Motor neuron (in vitro differentiated cells): ENCODE data around the gene SH3RF3. TPM values are rescaled to one million over a fixed set of nuclear protein-coding genes. Genes with fewer than 3 reads are reported as not detected.
A peak's percentile ranks its signal among the peaks of the same experiment; 100 is the strongest.

ENCODE experiments used
- ATAC-seq, 8 experiments: fragments of 200-7000 bp; cut with Tn5 transposase; replicated peaks in 6 of 8; 2 replicates each; pipeline ENCODE4 v1.8.0; 2021; ENCODE audit warnings: mild to moderate bottlenecking in 8 of 8, moderate library complexity in 8 of 8
- H3K27ac ChIP-seq, 2 donors: fragments of 250-450 bp; sonication (Bioruptor Pico); 2 replicates each; pipeline ENCODE4 v1.9.0; 2021; ENCODE audit warnings: antibody characterized with exemption in 2 of 2, mild to moderate bottlenecking in 2 of 2, moderate library complexity in 1 of 2
- H3K4me1 ChIP-seq, 2 donors: fragments of 250-450 bp; sonication (Bioruptor Pico); replicated peaks in 1 of 2; 2 replicates each; pipeline ENCODE4 v1.6.1; 2021; ENCODE audit warnings: antibody characterized with exemption in 2 of 2, mild to moderate bottlenecking in 2 of 2, moderate library complexity in 1 of 2
- H3K4me3 ChIP-seq, 5 donors: fragments of 250-450 bp; sonication (Bioruptor Pico); 2 replicates each; pipeline ENCODE4 v1.9.0; 2021; ENCODE audit warnings: antibody characterized with exemption in 5 of 5, mild to moderate bottlenecking in 5 of 5, moderate library complexity in 4 of 5
- WGBS, 10 experiments: fragments of 450-650 bp; shearing (Covaris generic); methylation state at CpG; one replicate each; pipeline ENCODE4 v1.0.0; 2022; 5-methylcytosine and 5-hydroxymethylcytosine counted together
- in situ Hi-C, 9 experiments: fragments of 400-800 bp; cut with MboI; loops; one replicate each; pipeline ENCODE4 v1.15.0; 2021; ENCODE audit warnings: low sequenced_read_pairs in 9 of 9, low pct_unique_long_range_greater_than_20kb in 2 of 9; ENCODE audit not compliant: unreplicated experiment in 9 of 9
- total RNA-seq, 8 experiments: library from RNA; unstranded; fragments of 300-600 nt; gene quantifications; 2 replicates each; pipeline versions ENCODE4 v1.2.3 to v1.2.4, GENCODE V29; 2022

The SH3RF3 gene
- total RNA-seq, 8 experiments from 2014 or later = 0.13 to 6.5 (median 3.2) TPM

DNA sequence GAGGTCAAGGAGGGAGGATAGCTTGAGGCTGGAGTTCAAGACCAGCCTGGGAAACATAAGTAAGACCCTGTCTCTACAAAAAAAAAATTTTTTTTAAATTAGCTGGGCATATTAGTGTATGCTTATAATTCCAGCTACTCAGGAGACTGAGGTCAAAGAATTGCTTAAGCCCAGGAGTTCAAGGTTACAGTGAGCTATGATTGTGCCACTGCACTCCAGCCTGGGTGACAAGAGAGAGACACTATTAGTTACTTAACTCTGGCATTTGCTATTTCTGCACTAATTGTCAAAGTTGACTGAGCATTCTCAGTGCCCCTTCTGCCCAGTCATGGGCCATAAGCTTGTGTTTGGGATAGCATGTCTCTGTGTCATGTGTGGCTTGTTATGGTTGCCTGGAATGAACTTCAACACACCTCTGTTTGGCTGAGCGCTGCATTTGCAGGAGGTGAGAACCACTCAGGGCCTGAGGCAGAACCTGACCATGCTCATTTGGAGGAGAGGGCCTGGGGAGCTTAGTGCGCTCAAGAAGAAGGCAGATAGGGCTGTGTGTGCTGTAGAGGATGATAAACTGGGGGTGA is 77.7 kb downstream of the SH3RF3 start:
- 90 to 100% (median 100%) methylated on average over 1 to 2 of the region's 2 CpGs; no CpG with 5 or more reads in 7 of the 10 experiments for WGBS, 10 experiments
- in situ Hi-C loops = no loop called here
- H3K27ac ChIP-seq = no peak overlapping the region
- H3K4me3 ChIP-seq = no peak overlapping the region
- H3K4me1 ChIP-seq = peaks cover 31 to 38% of the 10 kb centered on the region in 2 donors
- peak in 5 of 8 experiments; percentile 16 to 47 (median 31) for ATAC-seq

DNA sequence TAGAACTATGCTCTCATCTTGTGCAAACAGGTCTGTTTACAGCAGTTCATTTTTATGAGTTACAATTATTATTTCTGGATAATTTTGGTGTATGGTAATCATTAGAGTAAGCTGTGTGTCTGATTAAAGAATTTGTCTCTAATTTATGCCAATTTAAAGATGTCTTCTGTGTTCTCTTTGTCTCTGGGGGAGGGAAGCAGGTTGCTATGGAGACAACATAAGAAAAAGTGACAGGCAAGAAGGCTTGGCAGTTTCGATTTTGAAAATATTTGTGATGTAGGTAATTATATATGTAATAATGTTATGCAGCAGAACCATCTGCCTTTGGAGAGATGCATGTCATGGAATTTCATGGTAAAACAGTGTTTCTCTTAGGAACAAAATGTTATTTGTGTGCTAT is 78.2 kb downstream of the SH3RF3 start:
- ATAC-seq = peak in 4 of 8 experiments; percentile 11 to 42 (median 21)
- 0 to 86% (median 41%) methylated on average over 1 of the region's 1 CpG; no CpG with 5 or more reads in 2 of the 10 experiments for WGBS, 10 experiments
- Histone ChIP-seq H3K4me1 (peaks cover 28 to 35% of the 10 kb centered on the region in 2 donors), H3K27ac (no peak overlapping the region), H3K4me3 (no peak overlapping the region)
- in situ Hi-C loops = no loop called here

DNA sequence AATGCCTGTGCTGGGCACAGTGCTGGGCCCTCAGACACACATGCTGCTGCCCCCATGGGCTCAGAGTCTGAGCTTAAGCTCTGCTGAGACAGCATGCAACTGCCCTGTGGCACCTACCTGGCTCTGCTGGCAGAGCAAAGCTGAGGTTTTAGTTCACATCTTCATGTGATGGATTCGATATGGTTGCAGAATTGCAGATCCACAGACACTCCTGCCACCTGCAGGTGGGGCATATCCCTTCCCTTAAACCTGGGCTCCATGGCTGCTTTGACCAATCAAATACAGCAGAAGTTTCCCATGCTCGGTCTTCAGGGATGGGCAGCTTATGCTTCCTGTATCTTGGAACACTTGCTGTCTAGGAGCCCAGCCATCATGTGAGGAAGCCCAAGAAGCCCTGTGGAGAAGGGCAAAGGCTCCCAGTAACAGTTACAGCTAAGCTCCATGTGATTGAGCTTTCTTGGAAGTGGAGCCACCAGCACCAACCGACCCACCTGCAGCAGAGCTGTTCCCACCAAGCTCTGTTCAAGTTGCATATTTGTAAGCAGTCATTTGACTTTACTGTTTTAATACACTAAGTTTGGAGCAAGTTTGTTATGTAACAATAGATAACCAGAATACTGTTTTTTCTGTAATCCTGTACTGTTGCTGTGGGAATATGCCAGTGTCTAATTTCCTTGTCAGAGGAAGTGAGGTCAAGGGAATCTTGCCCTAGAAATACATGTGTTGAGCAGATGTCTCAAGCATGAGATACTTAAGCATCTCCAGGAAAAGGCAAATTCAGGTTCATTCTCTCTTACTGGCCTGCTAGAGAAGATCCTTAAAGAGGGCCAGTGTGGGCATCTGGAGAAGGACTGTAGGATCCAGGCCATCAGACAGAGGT is 79.3 kb downstream of the SH3RF3 start:
- WGBS, 10 experiments = 62 to 100% (median 95%) methylated on average over 2 of the region's 3 CpGs; no CpG with 5 or more reads in 6 of the 10 experiments
- in situ Hi-C loops = no loop called here
- peak in 2 of 8 experiments; percentile 6 to 76 for ATAC-seq
- H3K4me3 ChIP-seq = no peak overlapping the region
- H3K4me1 ChIP-seq = peaks cover 23 to 24% of the 10 kb centered on the region in 2 donors
- no peak overlapping the region for H3K27ac ChIP-seq

DNA sequence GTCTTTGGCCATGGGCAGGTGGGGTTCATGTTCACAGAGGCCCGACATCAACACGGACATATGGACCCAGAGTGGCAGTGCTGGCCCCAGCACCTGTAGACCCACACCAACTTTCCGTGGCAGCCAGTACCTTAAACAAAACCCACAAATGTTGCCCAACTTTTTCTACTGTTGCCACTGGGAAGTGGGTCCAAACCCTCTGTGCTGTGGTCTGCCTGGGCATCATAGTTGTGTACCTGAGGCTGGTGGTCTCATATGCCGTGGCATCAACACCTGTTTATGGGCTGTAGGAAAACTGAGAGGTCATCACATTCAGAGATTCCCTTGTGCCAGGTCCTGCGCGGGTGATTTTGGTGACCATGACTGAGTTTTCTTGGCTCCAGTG is 79.9 kb downstream of the SH3RF3 start:
- Histone ChIP-seq H3K4me1 (peaks cover 23 to 24% of the 10 kb centered on the region in 2 donors), H3K4me3 (no peak overlapping the region), H3K27ac (no peak overlapping the region)
- ATAC-seq = no peak
- in situ Hi-C loops = no loop called here
- WGBS, 10 experiments = 60 to 100% (median 93%) methylated on average over 2 to 5 of the region's 6 CpGs; no CpG with 5 or more reads in 4 of the 10 experiments

DNA sequence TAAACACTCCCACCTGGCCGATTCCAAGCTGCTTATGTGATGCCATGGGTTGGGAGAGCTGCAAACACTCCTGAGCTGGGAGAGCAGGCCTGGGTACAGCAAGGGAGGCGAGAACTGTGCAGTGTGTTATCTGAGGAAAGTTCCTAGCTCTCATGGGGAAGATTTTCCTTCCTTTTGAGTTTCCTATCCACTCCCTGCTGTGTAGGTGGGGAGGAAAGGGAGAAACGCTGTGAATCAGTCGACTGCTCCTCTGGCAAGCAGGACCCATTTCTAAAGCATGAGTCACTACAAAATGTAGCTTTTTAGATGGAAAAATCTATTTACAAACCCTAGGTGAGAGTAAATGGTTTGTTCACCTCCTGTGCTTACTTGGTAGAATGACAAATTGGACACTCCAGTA is 80.4 kb downstream of the SH3RF3 start:
- 6 to 83% (median 40%) methylated on average over 2 to 3 of the region's 4 CpGs; no CpG with 5 or more reads in 1 of the 10 experiments for WGBS, 10 experiments
- in situ Hi-C loops = no loop called here
- H3K4me1 ChIP-seq = peaks cover 24 to 26% of the 10 kb centered on the region in 2 donors
- ATAC-seq = peak in 2 of 8 experiments; percentile 6 to 34
- no peak overlapping the region for H3K4me3 ChIP-seq
- H3K27ac ChIP-seq = no peak overlapping the region

DNA sequence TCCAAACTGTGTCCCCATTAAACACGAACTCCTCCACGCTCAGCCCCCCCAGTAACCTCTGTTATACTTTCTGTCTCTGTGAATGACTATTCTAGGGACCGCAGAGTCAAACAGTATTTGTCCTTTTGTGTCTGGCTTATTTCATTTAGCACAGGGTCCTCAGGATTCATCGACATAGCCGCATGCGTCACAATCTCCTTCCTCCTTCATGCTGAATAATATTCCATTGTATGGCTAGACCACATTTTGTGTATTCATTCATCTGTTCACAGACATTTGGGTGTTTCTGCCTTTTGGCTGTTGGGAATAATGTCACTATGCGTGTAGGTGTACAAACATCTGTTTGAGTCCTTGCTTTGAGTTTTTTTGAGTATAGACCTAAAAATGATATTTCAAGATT is 80.9 kb downstream of the SH3RF3 start:
- in situ Hi-C loops = no loop called here
- Histone ChIP-seq H3K4me1 (peaks cover 24 to 26% of the 10 kb centered on the region in 2 donors), H3K4me3 (no peak overlapping the region), H3K27ac (no peak overlapping the region)
- WGBS, 10 experiments = 34 to 100% (median 83%) methylated on average over 1 to 7 of the region's 7 CpGs; no CpG with 5 or more reads in 1 of the 10 experiments
- no peak for ATAC-seq

DNA sequence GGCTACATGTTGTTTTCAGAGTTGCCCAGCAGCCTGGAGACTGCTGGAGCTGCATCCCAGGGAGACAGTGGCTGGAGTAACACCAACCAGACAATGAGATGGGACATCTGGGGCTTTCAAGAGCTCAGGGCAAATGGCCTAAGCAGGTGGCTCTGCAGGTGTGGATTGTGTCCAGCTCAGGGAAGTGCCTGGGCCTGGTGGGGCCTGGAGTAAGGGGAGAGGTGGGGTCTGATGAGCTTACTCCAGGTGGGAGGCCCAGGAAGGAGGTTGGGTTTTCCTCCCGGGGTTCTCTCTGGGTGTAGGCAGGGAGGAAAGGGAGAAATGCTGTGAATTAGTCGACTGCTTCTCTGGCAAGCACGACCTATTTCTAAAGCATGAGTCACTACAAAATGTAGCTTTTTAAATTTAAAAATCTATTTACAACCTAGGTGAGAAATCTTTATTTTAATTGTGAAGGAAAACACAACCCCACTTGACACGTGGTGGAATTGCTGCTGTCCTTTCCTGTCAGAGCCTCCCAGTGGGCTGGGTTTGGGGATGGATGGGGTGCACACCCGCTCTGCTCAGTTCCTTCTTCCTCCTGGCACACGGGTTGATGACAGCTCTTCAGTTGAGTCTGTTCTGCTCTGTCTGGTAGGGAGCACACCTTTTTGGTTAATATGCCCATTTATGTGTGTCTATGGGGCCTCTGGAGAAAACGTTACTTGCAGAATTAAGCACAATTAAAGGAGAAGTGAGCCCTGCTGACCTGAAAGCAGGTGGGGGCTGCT is 81.6 kb downstream of the SH3RF3 start:
- peak in 6 of 8 experiments; percentile 2 to 53 (median 32) for ATAC-seq
- in situ Hi-C loops = no loop called here

DNA sequence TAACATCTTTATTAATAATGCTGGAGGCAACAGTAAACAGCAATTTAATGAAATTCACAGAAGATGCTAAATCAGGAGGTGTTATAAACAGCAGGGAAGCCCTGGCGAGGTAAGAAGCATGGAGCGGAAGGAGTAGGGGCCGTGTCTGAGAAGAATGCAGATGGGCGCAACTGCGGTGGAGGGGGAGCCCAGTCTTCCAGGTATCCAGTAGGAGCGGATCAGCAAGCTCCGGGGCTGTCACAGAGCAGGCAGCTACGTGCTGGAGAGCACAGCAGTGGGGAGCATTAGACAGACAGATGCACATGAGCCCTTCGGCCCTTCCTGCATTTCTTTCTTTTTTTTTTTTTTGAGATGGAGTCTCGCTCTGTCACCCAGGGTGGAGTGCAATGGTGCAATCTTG is 82.3 kb downstream of the SH3RF3 start:
- peak in 5 of 8 experiments; percentile 23 to 53 (median 46) for ATAC-seq
- Histone ChIP-seq H3K4me1 (peaks cover 24 to 28% of the 10 kb centered on the region in 2 donors), H3K27ac (no peak overlapping the region), H3K4me3 (no peak overlapping the region)
- in situ Hi-C loops = no loop called here
- 69 to 92% (median 78%) methylated on average over 3 to 9 of the region's 10 CpGs; no CpG with 5 or more reads in 4 of the 10 experiments for WGBS, 10 experiments

More for the DNA sequence above, 81.6 kb downstream of the SH3RF3 start:
- WGBS, 10 experiments = 0 to 71% (median 61%) methylated on average over 1 to 5 of the region's 7 CpGs; no CpG with 5 or more reads in 3 of the 10 experiments
- no peak overlapping the region for H3K27ac ChIP-seq
- no peak overlapping the region for H3K4me3 ChIP-seq
- peaks cover 24 to 28% of the 10 kb centered on the region in 2 donors for H3K4me1 ChIP-seq

DNA sequence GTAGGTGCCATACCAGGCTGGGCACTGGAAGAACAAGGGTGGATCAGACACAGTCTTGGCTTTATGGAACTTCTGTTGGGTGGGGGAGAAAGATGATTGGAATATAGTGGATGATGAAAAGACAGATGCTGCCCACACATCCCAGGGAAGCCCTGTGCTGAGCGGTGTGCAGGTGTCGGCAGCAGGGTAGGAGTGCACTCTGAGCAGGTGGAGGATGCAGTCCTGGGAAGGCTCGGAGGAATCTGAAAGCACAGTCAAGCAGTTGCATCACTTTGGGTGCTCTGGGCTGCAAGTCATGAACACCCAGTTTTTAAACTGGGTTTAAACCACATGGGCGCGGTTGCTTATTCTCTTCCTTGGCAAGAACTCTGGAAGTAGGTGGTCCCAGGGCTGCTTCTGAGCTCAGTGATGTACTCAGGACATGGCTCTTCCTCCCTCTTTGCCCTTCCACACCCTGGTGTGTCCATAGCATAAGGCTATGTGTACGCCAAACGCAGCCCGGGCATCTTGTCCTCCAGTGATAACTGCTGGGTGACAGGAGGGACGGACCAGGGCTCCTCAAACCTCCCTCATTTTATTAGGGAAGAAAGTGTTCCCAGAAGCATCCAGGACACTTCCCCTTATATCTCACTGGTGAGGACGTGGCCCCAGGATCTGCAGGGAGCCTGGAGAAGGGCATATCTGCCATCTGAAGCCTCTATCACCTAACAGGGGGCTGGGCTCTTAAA is 84.0 kb downstream of the SH3RF3 start:
- in situ Hi-C loops = no loop called here
- no peak for ATAC-seq
- no peak overlapping the region for H3K27ac ChIP-seq
- no peak overlapping the region for H3K4me3 ChIP-seq
- 83 to 100% (median 96%) methylated on average over 1 to 9 of the region's 10 CpGs; no CpG with 5 or more reads in 4 of the 10 experiments for WGBS, 10 experiments
- H3K4me1 ChIP-seq = peaks cover 11 to 20% of the 10 kb centered on the region in 2 donors

DNA sequence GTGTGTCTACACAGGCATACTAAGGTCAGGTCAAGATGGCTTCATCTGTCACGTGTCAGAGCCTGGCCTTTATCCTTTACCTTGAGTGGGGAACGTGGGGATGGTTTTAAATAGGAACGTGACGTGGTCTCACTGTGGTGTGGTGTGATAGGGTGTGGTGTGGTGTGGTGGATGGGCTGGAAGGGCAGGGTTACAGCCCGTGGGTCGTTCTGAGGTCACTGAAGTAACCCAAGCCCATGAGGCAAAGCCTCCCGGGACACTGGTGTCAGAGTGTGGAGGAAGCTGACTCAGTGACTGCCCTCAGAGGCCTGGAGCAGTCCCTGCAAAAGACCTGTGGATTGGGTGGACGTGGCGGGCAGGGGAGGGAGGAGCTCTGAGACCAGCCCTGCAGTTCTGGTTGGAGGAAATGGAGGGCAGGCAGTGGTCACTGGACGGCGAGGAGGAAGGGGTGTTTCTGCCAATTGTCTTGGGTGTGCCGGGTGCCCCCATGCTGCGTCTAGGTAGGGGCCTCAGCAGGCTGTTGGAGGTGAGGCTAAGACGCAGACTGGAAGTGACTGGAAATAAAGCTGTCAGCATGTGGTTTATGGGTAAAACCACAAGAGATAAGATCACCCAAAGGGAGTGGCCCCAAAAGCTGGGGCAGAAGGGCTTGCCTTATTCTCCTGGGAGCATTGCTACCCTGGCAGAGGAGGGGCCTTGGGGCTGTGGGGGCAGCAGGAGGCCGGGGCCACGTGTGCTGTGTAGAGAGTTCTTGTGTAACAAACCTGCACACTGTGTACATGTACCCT is 84.8 kb downstream of the SH3RF3 start:
- peak in 5 of 8 experiments; percentile 16 to 86 (median 64) for ATAC-seq
- Histone ChIP-seq H3K4me1 (peaks cover 16 to 20% of the 10 kb centered on the region in 2 donors), H3K4me3 (no peak overlapping the region), H3K27ac (no peak overlapping the region)
- in situ Hi-C loops = no loop called here
- 18 to 100% (median 100%) methylated on average over 1 to 2 of the region's 16 CpGs; no CpG with 5 or more reads in 5 of the 10 experiments for WGBS, 10 experiments

DNA sequence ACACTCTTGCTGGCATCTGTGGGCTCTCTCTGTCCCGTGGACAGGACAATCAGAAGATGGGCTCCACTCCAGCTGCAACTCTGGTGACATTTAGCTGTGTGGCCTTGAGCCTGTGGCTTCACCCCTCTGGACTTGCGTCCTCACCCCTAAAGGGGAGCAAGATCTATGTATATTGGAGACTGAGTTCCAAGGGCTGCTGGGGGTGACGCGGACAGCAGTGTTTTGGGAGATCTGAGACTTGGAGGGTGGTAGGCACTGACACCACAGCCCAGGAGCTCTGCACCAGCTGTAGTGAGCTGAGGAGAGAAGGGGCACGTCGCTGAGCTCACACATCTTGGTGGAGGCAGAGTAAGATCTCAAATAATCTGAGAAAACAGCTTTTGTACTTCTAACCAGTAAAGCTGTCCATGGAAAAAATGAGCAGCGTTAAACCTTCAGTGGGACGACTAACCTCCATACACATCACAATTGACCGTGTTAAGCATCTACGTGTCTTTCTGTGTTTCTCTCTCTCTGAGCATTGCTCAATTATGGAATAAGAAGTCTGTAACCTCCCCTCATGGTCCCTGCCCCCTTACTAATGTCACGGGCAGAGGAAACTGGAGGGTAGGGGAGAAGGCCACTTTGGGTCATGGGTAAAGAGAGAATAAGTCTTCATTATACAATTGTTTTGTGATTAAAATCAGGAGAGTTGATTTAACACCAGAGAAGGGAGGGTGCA is 85.8 kb downstream of the SH3RF3 start:
- 70 to 100% (median 90%) methylated on average over 1 to 6 of the region's 11 CpGs for WGBS, 10 experiments
- in situ Hi-C loops = no loop called here

More for the DNA sequence above, 85.8 kb downstream of the SH3RF3 start:
- Histone ChIP-seq H3K27ac (no peak overlapping the region), H3K4me1 (peaks cover 16 to 20% of the 10 kb centered on the region in 2 donors), H3K4me3 (no peak overlapping the region)
- ATAC-seq = no peak
